ENCODE data around the gene RPP40.
"Not testable (repeated sequence)": the region's sequence is repeated elsewhere in the genome, so short reads cannot be mapped to it uniquely, and the experiment has no call there.

The RPP40 gene

GRCh38 chr6:5003604-5004372 lies at the start of gene RPP40:
Gene RPP40 (minus strand): TSS chr6:5004037. CDS start chr6:5004002, 35 bp downstream.
- peak; percentile 97 for DNase-seq (ENCODE audit: low spot score)

DNA sequence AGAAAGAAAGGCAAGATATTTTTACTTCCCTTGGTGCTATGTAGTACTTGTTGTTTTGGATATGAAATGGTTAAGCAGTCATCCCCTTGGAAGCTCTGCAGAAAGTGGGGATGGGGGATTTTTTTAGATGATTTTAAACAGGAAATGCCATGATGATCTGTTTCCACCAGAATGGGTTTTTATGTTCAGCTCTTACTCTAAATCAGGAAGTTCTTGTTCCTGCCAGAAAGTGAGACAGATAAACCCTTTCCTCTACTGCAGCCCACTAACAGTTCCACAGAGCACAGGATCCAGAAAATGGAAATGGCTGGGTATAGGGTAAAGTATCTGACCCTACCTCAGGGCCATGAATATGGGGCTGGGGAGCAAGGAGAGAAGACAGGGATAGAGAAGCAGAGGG lies 49.2 kb upstream of the RPP40 start:
- DNase-seq (ENCODE audit: low spot score), result no peak

- DNase-seq (ENCODE audit: low spot score), result no peak
Measured at GRCh38 chr6:5051394-5051793, 47.6 kb upstream of the RPP40 start.

- no peak for DNase-seq (ENCODE audit: low spot score)
Measured at GRCh38 chr6:5050009-5050408, 46.2 kb upstream of the RPP40 start.

DNA sequence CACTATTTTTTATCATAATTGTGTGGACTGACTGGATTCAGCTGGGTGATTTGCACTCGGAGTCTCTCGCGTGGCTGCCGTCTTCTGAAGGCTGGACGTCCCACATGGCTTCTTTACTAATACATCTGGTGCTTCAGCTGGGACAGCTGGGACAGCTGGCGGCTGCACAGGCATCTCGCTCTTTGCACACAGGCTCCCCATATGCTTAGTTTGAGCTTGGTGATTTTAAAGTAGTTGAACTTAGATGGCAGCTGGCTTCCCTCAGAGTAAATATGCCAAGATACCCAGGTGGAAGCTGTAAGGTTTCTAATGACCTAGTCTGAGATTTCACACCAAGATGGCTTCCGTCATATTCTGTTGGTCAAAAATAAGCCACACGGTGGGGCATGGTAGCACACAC lies 42.6 kb upstream of the RPP40 start:
- DNase-seq (ENCODE audit: low spot score), result no peak

DNA sequence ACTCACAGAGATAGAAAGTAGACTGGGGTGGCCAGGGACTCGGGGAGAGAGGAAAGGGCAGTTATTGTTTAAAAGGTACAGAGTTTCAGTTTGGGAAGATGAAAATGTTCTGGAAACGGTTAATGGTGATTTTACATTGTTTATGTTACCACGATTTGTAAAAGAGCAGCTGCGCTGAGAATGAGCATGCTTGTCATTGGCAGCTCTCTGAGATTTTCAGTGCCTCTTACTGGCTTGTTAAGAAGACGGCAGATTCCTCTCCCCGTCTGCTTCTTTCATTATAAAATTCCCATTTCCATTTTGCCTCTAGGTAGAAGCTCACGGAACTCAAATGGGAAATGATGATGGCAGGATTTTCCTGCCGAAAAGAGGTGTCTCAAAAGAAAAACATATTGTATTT lies 41.6 kb upstream of the RPP40 start:
- no peak for DNase-seq (ENCODE audit: low spot score)

- no peak for DNase-seq (ENCODE audit: low spot score)
Measured at GRCh38 chr6:5044866-5045265, 41.0 kb upstream of the RPP40 start.

- no peak for DNase-seq (ENCODE audit: low spot score)
Measured at GRCh38 chr6:5042436-5042835, 38.6 kb upstream of the RPP40 start.

DNA sequence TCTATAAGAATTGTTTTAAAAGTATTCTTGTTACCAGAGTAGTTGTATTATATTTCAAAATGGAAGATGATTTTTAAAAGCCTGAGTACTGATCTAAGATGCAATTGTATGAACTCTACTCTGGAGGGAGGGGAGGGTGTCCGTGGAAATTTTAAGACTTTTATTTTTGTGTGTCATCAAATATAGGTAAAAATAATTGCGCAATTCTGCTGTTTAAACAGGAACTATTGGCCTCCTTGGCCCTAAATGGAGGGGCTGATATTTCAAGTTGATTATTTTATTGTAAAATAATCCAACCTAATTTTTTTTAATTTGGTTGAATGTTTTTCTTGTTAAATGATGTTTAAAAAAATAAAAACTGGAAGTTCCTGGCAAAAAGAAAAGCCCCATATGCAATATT lies 38.1 kb upstream of the RPP40 start:
- no peak for DNase-seq (ENCODE audit: low spot score)

DNA sequence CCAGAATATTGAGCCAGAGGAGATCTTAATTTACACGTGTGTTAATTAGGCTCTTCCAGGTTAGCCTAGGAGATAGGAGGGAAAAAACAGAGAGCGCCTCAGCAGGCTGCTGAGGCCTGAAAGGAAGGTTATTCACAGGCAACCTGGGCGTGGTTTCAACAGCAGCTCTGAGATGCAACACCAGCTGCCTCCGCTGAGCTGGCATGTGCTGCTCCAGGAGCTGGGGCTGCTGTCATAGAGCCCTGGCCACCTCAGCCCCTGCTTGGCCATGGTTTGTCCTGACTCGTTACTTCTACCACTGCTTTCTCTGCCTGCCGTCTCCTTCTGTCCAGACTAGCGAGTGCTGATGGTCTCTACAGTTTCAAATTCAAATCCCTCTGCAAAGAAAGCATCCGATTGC lies 32.4 kb upstream of the RPP40 start:
- peak; percentile 80 for DNase-seq (ENCODE audit: low spot score)

DNA sequence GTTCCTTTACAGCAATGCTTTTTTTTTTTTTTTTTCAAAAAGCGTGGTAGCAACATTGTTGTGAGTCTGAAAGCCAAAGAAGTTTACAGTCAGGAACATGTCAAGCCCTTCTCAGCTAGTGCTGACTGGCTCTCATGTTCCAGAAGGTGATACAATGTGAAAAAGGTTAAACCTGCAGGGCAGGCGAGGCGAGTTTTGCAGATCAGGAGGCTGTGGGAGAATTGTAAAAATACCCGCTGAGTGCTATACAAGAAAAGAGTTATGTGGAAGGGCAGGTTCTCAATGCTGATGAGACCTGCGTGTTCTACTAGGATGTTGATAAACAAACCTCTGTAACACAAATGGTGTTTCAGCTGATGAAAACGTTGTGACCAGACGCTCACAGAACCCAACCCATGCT lies 30.9 kb upstream of the RPP40 start:
- DNase-seq (ENCODE audit: low spot score), result no peak

GRCh38 chr6:5034328-5034727 lies 30.5 kb upstream of the RPP40 start:
- no peak for DNase-seq (ENCODE audit: low spot score)

DNA sequence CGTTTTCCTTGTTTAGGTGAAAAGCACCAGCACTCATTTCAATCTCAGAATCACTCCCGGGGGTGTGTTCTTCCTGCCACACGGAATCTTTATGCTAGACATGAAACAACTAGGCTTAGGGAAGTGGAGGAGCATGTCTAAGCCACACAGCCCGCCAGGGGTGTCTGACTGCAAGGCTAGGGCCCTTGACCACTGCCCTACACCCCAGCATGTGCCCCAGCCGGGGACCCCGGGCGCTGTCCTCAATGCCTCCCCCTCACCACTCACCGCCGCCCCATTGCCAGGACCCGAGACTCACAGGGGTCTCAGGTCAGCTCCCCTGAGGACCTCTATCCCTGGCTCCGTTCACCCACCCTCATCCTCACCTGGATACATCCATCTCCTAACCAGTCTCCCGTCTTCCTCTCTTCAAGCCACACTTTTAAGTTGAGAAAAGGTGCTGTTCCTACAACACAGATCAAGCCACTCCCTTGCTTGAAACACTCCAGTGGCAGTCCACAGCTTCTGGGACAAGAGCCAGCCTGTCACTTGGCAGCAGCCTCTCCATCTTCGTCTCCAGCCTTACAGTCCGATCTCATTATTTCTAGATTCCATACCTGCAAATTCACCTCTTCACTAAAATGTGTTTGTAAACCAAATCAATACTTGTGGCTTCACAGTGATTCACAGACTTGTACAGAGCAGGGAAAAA lies 29.5 kb upstream of the RPP40 start:
- not testable (repeated sequence) for DNase-seq (ENCODE audit: low spot score)

- peak; percentile 42 for DNase-seq (ENCODE audit: low spot score)
Measured at GRCh38 chr6:5032706-5033105, 28.9 kb upstream of the RPP40 start.

DNA sequence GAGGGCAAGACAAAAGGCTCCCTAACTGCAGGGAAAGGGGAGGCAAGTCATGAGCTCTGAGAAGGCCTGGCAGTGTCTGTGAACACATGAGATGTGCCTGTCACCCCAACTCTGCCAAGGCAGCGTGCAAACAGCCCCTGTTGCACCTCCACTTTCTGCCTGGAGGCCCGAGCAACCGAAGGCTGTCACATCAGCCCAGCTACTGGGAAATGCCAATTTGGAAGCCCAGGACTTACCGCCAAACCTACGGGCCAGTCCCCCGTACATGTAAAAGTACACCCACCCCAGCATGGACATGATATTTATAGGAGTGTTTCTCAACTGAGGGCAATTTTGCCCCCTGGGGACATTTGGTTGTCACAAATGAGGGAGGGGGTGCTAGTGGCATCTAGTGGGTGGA lies 27.3 kb upstream of the RPP40 start:
- DNase-seq (ENCODE audit: low spot score), result no peak

DNA sequence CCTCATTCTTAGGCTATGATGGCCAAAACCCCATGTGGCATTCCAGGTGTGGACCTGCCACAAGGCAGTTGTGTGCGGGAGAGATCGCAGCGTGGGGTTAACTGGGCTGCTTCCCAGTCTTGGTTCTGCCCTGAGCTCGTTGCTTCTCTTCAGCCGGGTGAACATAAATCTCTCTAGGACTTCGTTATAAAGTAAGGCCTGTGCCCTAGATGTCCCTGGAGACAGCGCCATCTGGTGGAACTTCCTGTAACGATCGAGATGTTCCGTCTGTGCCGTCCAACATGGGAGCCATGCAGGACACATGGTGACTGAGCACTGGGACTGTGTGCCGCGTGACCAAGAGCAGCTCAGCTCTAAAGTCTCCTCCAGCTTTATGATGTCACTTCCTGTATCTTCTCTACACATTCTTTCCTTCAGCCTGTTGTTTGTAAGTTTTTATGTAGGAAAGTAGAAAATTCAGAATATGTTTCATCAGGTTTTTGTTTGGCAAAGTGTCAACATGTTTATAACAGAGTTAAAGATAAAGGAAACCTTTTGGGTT lies 26.8 kb upstream of the RPP40 start:
- DNase-seq (ENCODE audit: low spot score), result peak; percentile 82

DNA sequence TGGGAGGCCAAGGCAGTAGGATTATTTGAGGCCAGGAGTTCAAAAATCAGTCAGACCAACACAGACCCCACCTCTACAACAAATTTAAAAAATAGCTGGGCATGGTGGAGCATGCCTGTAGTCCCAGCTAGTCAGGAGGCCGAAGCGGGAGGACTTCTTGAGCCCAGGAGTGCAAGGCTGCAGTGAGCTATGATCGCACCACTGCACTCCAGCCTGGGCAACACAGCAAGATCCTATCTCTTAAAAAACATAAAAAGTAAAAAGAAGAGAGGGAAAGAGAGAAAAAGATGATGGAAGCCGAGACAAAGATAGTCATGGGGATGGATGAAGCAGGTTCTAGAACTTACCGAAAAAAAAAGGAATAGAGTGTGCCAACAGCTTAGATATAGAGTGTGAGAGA lies 25.8 kb upstream of the RPP40 start:
- no peak for DNase-seq (ENCODE audit: low spot score)

DNA sequence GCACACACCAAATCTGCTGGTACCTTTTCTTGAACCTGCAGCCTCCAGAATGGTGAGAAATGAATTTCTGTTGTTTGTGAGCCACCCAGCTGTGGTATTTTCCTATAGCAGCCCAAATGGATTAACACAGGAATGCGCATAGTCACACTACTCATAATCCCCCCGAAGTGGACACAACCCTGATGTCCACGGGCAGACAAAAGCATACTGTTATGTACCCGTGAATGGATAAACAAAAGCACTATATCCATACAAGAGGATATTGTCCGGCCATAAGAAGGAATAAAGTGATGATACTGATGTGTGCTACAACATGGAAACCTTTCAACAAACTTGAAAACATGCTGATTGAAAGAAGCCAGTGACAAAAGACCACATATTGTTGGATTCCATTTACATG lies 25.1 kb upstream of the RPP40 start:
- DNase-seq (ENCODE audit: low spot score), result no peak

DNA sequence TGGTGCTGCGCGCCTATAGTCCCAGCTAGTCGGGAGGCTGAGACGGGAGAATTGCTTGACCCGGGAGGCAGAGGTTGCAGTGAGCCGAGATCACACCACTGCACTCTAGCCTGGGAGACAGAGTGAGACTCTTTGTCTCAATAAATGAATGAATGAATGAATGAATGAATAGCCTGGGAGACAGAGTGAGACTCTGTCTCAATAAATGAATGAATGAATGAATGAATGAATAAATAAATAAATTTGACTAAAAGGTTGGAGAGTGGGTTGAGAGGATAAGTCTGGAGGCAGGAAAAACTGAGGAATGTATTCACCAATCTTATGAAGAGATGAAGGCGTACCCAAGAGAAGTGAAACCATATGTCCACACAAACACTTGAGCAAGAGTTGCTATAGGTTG lies 24.5 kb upstream of the RPP40 start:
- no peak for DNase-seq (ENCODE audit: low spot score)

DNA sequence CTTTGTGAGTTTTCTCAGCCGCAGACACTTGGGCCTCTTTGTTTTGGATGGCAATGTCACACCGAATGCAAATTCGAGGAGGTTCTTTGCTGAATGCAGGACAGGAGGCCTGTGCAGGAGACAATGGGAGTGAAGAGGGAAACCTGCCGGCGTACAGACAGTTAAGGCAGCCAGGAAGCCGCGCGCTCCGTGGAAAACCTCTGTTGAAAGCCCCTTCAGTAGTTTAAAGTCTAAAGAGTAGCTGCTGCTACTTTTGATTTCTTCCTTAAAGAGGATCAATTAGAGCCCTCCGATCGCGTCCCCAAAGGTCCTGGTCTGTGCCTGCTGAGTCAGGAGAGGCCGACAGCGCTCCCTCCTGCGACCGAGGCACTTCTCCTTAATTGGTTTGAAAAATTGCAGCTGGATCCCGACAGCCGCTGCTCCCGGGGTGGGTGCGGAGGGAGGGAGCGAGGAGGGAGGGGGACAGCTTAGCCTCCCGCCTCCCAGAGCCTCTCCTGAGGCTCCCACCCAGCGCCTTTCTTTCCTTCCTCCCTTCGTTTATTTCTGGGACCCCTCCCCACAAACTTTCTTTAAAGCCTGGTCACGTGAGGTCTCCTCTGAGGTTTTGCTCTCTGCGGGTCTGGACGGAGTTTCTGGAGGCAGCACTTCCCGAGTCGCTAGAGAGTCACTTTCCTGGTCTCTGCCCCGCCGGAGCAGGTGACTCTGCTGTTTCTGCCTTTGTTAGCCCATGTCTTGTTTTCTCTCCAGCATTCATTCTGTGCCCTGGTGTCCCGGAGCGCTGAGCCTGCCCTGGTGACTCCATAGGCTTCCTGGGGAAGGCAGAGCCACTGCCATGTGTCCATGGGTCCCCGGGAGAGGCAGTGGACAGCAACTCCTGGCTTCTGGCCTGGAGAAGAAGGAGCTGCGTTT lies 22.3 kb upstream of the RPP40 start:
- peak; percentile 71 for DNase-seq (ENCODE audit: low spot score)

DNA sequence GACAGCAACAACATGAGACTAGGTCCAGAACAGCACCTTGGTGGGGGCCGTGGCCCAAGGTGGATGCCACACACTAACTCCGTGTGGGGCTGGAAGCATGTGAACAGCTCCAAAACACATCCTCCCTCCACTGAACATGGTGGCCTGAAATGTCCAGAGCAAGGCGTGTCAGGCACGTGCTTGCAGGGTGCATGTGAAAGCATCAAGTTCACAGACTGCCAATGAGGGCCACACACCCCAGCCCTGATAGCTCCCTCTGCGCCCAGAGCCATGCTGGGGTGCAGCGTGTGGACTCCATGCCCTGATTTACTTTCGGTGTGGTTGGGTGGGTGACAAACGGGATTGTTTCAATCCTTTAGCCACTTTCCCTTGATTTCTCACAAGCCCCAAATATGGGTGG lies 20.1 kb upstream of the RPP40 start:
- DNase-seq (ENCODE audit: low spot score), result no peak

GRCh38 chr6:5020142-5020541 lies 16.3 kb upstream of the RPP40 start:
- no peak for DNase-seq (ENCODE audit: low spot score)
